Measurements from ENCODE around the gene INPP5B. TPM values are rescaled to one million over a fixed set of nuclear protein-coding genes. Genes with fewer than 3 reads are reported as not detected.

Gene INPP5B
- total RNA-seq, 1 experiment from 2014 or later: 18.8 TPM

- ChIA-PET CTCF (no interaction called here), POLR2A (interaction anchor here (0.9 kb wide), 1 partner anchor 15 kb away, joined by 3 read pairs; no protein-coding TSS in a partner anchor)
- Histone ChIP-seq H3K4me3 (ENCODE audit: low read depth, low read length) (no peak overlapping the region), H3K27me3 (replicated peaks; ENCODE audit: control insufficient read depth, insufficient read depth, low read length) (no peaks in the 10 kb centered on the region), H3K4me1 (no peaks in the 10 kb centered on the region), H3K36me3 (ENCODE audit: control insufficient read depth, insufficient read depth, low read length) (no peaks in the 10 kb centered on the region), H3K9me3 (no peaks in the 10 kb centered on the region)
- Mint-ChIP-seq H3K36me3 (ENCODE audit: insufficient read depth, unreplicated experiment) (peaks cover 6% of the 10 kb centered on the region), H3K27ac (ENCODE audit: unreplicated experiment) (no peak overlapping the region), H3K9me3 (ENCODE audit: unreplicated experiment) (no peaks in the 10 kb centered on the region), H3K4me1 (ENCODE audit: low read depth, unreplicated experiment) (peaks cover 22% of the 10 kb centered on the region), H3K4me3 (ENCODE audit: unreplicated experiment) (no peak overlapping the region), H3K27me3 (ENCODE audit: insufficient read depth, unreplicated experiment) (no peaks in the 10 kb centered on the region)
- BruUV-seq (replicated peaks): no TSS peak
- DNase-seq: no peak
- intact Hi-C loops (cut with micrococcal nuclease; ENCODE audit: unreplicated experiment): no loop called here
- TF ChIP-seq, protein P1, sequence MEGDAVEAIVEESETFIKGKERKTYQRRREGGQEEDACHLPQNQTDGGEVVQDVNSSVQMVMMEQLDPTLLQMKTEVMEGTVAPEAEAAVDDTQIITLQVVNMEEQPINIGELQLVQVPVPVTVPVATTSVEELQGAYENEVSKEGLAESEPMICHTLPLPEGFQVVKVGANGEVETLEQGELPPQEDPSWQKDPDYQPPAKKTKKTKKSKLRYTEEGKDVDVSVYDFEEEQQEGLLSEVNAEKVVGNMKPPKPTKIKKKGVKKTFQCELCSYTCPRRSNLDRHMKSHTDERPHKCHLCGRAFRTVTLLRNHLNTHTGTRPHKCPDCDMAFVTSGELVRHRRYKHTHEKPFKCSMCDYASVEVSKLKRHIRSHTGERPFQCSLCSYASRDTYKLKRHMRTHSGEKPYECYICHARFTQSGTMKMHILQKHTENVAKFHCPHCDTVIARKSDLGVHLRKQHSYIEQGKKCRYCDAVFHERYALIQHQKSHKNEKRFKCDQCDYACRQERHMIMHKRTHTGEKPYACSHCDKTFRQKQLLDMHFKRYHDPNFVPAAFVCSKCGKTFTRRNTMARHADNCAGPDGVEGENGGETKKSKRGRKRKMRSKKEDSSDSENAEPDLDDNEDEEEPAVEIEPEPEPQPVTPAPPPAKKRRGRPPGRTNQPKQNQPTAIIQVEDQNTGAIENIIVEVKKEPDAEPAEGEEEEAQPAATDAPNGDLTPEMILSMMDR (IDR thresholded peaks at IDR 0.05; ENCODE audit: insufficient read depth in 1 of 2, low read depth in 1 of 2, low read length in 1 of 2, severe bottlenecking in 1 of 2, unreplicated experiment in 1 of 2): no peak
These were observed 101.7 kb downstream of the INPP5B start for GRCh38 chr1:37845049-37845646.

DNA sequence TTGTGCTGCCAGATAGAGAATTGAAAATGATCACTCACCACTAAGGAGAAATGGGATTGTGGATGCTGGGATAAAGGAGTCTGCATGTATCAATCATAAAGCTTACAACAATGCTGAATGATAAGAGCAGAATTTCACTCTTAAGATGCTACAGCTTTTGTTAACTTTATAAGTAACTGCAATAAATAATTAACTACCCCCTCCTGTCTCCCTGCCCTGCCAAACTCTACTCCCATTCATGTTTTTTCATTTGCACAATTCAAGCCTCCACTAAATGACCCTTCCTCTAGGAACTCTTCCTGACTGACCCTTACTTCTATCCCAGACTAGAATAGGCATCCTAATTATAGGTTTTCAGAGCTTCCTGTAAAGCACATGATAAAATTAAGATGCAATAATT, 102.3 kb downstream of the INPP5B start:
- Mint-ChIP-seq H3K9me3 (ENCODE audit: unreplicated experiment) (no peaks in the 10 kb centered on the region), H3K27ac (ENCODE audit: unreplicated experiment) (peak overlapping the region; percentile 14), H3K4me1 (ENCODE audit: low read depth, unreplicated experiment) (peaks cover 22% of the 10 kb centered on the region), H3K4me3 (ENCODE audit: unreplicated experiment) (no peak overlapping the region), H3K36me3 (ENCODE audit: insufficient read depth, unreplicated experiment) (peaks cover 6% of the 10 kb centered on the region), H3K27me3 (ENCODE audit: insufficient read depth, unreplicated experiment) (no peaks in the 10 kb centered on the region)
- H3K27me3 ChIP-seq (replicated peaks; ENCODE audit: control insufficient read depth, insufficient read depth, low read length): no peaks in the 10 kb centered on the region
- ChIA-PET CTCF (no interaction called here), POLR2A (interaction anchor here (0.9 kb wide), 1 partner anchor 15 kb away, joined by 3 read pairs; no protein-coding TSS in a partner anchor)
- BruUV-seq (replicated peaks): no TSS peak
- H3K4me1 ChIP-seq: no peaks in the 10 kb centered on the region
- no peak overlapping the region for H3K4me3 ChIP-seq (ENCODE audit: low read depth, low read length)
- TF ChIP-seq, protein P1 (IDR thresholded peaks at IDR 0.05; ENCODE audit: insufficient read depth in 1 of 2, low read depth in 1 of 2, low read length in 1 of 2, severe bottlenecking in 1 of 2, unreplicated experiment in 1 of 2): no peak
- intact Hi-C loops (cut with micrococcal nuclease; ENCODE audit: unreplicated experiment): no loop called here
- no peak for DNase-seq
- peaks cover 1% of the 10 kb centered on the region; the same call in 1 of the 2 replicates for H3K36me3 ChIP-seq (ENCODE audit: control insufficient read depth, insufficient read depth, low read length)
- H3K9me3 ChIP-seq: no peaks in the 10 kb centered on the region

GRCh38 chr1:37841652-37842051, 105.2 kb downstream of the INPP5B start:
- CTCF ChIA-PET: no interaction called here
- Mint-ChIP-seq H3K4me1 (ENCODE audit: low read depth, unreplicated experiment) (peaks cover 22% of the 10 kb centered on the region), H3K36me3 (ENCODE audit: insufficient read depth, unreplicated experiment) (peaks cover 15% of the 10 kb centered on the region)

More at GRCh38 chr1:37841652-37842051, 105.2 kb downstream of the INPP5B start:
- TF ChIP-seq, protein P1 (IDR thresholded peaks at IDR 0.05; ENCODE audit: insufficient read depth in 1 of 2, low read depth in 1 of 2, low read length in 1 of 2, severe bottlenecking in 1 of 2, unreplicated experiment in 1 of 2): no peak
- Histone ChIP-seq H3K36me3 (ENCODE audit: control insufficient read depth, insufficient read depth, low read length) (peaks cover 1% of the 10 kb centered on the region; the same call in 1 of the 2 replicates), H3K27me3 (replicated peaks; ENCODE audit: control insufficient read depth, insufficient read depth, low read length) (no peaks in the 10 kb centered on the region), H3K9me3 (no peaks in the 10 kb centered on the region), H3K4me3 (ENCODE audit: low read depth, low read length) (no peak overlapping the region), H3K4me1 (no peaks in the 10 kb centered on the region)
- no peak overlapping the region for H3K4me3 Mint-ChIP-seq (ENCODE audit: unreplicated experiment)
- intact Hi-C loops (cut with micrococcal nuclease; ENCODE audit: unreplicated experiment): no loop called here
- no peak overlapping the region for H3K27ac Mint-ChIP-seq (ENCODE audit: unreplicated experiment)
- no peaks in the 10 kb centered on the region for H3K9me3 Mint-ChIP-seq (ENCODE audit: unreplicated experiment)
- POLR2A ChIA-PET: no interaction called here
- no peaks in the 10 kb centered on the region for H3K27me3 Mint-ChIP-seq (ENCODE audit: insufficient read depth, unreplicated experiment)
- BruUV-seq (replicated peaks): no TSS peak
- DNase-seq: no peak
